Left renal pelvis (tissue), 4 donors: ENCODE measurements around the gene IDI2. TPM values are rescaled to one million over a fixed set of nuclear protein-coding genes. Genes with fewer than 3 reads are reported as not detected.
"Not testable (repeated sequence)": the region's sequence is repeated elsewhere in the genome, so short reads cannot be mapped to it uniquely, and the experiment has no call there.

Experiments
- DNase-seq, 4 donors: peaks; one replicate each; pipeline ENCODE4 v3.0.0-alpha.2; 2013; ENCODE audit warnings: low read depth in 4 of 4, low spot score in 3 of 4
- polyA plus RNA-seq, 4 donors: library from polyadenylated mRNA; unstranded; fragments of 120-200 nt; gene quantifications; one replicate each; pipeline ENCODE4 v1.2.1, GENCODE V29; 2013; ENCODE audit not compliant: insufficient read length in 4 of 4

The IDI2 gene
- under 1 TPM in 1 of 4 donors, not detected in 3; 0.33 TPM for polyA plus RNA-seq

- DNase-seq: no peak
Measured at GRCh38 chr10:1025683-1026082, at the start of gene IDI2. IDI2 (minus strand) TSS chr10:1025859; CDS start chr10:1024723, 1,136 bp downstream.

GRCh38 chr10:1074748-1075308 is 49.2 kb upstream of the IDI2 start:
- no peak for DNase-seq

GRCh38 chr10:1074052-1074747 is 48.5 kb upstream of the IDI2 start:
- DNase-seq: no peak

GRCh38 chr10:1070919-1071318 is 45.3 kb upstream of the IDI2 start:
- DNase-seq: no peak

GRCh38 chr10:1068380-1069361 is 43.0 kb upstream of the IDI2 start:
- no peak for DNase-seq

DNA sequence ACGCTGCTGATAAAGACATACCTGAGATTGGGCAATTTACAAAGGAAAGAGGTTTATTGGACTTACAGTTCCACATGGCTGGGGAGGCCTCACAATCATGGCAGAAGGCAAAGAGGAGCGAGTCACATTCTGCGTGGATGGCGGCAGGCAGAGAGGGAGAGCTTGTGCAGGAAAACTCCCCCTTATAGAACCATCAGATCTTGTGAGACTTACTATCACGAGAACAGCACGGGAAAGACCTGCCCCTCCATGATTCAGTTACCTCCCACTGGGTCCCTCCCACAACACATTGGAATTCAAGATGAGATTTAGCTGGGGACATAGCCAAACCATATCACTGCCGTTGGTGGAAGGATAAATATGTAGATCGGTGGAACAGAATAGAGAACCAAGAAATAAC is 41.1 kb upstream of the IDI2 start:
- DNase-seq: not testable (repeated sequence)

- no peak for DNase-seq
Measured at GRCh38 chr10:1064964-1065247, 39.2 kb upstream of the IDI2 start.

DNA sequence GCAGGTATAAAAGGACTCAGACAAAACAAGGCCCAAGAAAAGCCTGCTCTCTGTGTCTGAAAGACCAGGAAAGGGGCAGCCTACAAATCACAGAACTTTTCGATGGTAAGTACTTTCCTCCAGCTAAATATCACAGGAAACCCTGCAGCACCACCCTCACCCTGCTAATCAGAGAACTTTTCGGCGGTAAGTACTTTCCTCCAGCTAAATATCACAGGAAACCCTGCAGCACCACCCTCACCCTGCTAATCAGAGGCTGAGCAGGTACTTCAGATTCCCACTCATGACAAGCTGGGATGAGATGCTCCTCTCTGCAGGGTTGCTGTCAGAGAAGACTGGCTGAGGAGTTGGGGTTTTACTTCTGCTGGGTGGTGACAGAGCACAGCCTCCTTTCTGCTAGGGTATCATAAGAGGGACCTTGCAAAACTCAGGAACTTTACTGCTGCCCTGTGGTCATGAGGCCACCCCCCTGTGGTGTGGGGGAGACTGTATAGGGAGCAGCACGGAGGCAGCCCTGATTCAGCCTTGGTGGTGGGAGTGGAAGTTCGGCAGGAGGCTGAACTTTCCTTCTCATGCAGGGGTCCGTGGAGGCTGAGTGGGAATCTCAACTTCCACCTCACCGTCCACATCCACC is 37.7 kb upstream of the IDI2 start:
- no peak for DNase-seq

DNA sequence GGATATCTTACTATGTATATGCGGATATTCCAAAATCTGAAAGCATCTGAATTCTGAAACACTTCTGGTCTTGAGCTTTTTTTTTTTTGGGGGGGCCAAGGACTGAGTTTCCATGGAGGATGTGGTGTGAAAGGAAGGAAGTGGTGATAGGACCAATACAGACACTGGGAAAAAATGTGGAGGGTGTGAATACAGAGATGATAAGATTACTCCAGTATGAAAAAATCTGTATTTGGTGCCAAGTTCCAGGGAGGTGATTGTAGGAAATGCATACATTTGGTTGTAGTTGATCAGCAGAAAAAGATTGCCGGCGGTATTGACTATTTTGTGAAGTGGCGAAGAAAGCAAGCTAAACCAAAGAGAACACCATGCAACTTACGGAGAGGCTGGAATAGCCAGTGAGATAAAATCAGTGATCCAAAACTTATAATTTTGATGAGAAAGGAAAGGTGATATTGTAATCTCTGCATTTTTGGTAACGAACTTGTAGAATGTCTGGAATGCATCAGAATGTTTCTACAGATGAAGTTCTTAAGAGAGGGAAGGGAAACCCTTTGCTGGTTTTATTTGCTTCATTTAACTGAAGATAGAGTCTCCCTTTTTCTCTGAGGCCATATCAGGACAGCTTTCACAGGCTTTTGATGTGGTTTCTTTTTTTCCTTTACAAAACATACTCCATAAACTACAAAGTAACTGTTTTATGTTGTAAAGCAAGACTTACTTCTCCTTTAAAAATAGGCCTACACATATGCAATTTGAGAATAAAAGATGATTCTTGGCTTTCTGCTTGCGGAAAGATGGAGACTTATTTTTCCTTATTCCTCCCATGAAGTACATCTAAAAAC is 36.5 kb upstream of the IDI2 start:
- no peak for DNase-seq

DNA sequence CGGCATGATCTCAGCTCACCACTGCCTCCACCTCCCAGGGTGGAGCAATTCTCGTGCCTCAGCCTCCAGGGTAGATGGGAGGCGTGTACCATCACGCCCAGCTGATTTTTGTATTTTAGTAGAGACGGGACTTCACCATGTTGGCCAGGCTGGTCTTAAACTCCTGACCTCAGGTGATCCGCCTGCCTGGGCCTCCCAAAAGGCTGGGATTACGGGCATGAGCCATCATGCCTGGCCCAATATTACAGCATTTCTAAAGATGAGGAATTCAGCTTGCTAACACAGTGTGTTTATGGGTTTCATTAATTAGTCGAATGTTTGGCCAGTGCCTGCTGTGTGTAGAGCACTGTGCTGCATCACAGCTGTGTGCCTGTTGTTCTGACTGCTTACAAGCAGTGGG is 34.2 kb upstream of the IDI2 start:
- no peak for DNase-seq

GRCh38 chr10:1058017-1058416 is 32.4 kb upstream of the IDI2 start:
- DNase-seq: no peak

- DNase-seq: no peak
Measured at GRCh38 chr10:1057106-1057657, 31.5 kb upstream of the IDI2 start.

GRCh38 chr10:1056326-1057105 is 30.9 kb upstream of the IDI2 start, which contains the start of gene WDR37:
WDR37 (plus strand) TSS chr10:1056385; CDS start chr10:1072156, 15,771 bp downstream.
- DNase-seq: peak; percentile 58 to 70 (median 62)

GRCh38 chr10:1054684-1055083 is 29.0 kb upstream of the IDI2 start:
- no peak for DNase-seq

DNA sequence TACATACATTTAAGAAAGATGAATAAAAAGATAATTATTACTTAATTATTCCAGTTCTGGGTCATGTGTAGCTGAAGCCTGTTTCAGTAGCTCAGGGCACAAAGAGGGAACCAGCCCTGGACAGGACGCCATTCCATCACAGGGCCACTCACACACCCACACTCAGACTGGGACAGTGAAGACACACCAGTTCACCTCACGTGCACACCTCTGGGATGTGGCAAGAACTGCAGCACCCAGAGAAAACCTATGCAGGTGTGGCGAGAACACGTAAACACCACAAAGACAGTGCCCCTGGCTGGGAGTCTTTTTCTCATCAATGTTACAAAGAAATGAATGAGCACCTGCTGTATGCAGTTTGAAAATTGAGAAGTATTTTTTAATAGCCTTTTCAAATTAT is 24.9 kb upstream of the IDI2 start:
- no peak for DNase-seq

DNA sequence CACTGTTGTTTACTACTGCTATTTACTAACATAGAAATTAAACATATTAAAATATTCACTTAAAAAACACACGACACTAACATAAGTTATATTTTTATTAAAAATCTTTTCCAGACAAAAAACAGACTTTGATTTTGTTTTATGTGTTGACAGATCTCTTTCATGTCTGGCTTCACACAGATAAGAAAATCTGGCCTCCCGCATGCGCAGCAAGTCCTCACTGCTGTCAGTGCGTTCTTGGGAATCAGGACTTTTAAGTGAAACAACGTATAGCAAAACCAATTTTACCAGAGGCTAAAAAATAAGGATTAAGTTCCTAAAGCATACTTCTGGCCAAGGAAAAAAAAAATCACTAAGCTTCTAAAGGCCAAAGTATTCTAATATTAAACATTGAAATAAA is 24.5 kb upstream of the IDI2 start:
- DNase-seq: no peak

GRCh38 chr10:1049425-1049958 is 23.8 kb upstream of the IDI2 start:
- DNase-seq: peak in 1 of 4 donors; percentile 29

- peak; percentile 92 to 96 (median 96) for DNase-seq
Measured at GRCh38 chr10:1048732-1049424, 23.2 kb upstream of the IDI2 start, which contains the start of gene IDI1. IDI1 (minus strand) TSS chr10:1049119; CDS start chr10:1049003, 116 bp downstream.
